H9 (cell line): ENCODE data around the gene PCBP1. TPM values are rescaled to one million over a fixed set of nuclear protein-coding genes. Genes with fewer than 3 reads are reported as not detected.

Experiments used
- DNase-seq: peaks from one replicate; pipeline ENCODE4 v3.0.0-alpha.2; 2017
- H2AFZ ChIP-seq: one replicate; pipeline ENCODE4 v1.6.1; 2013; ENCODE audit warnings: mild to moderate bottlenecking, low read length, control low read depth, moderate library complexity
- H2AK5ac ChIP-seq: 2 replicates; pipeline ENCODE4 v1.6.1; 2013; ENCODE audit warnings: low read length, control low read depth, mixed read lengths; ENCODE audit not compliant: insufficient read length
- H2BK120ac ChIP-seq: one replicate; pipeline ENCODE4 v1.6.1; 2013; ENCODE audit warnings: low read depth, mild to moderate bottlenecking, low read length, control low read depth, inconsistent platforms; ENCODE audit not compliant: poor library complexity, severe bottlenecking
- H2BK12ac ChIP-seq: 2 replicates; pipeline ENCODE4 v1.6.1; 2013; ENCODE audit warnings: low read length, control low read depth, mixed read lengths, low read depth; ENCODE audit not compliant: insufficient read length
- H2BK15ac ChIP-seq: 2 replicates; pipeline ENCODE4 v1.6.1; 2013; ENCODE audit warnings: low read depth, low read length, control low read depth
- H2BK20ac ChIP-seq: one replicate; pipeline ENCODE4 v1.6.1; 2013; ENCODE audit warnings: low read depth, mild to moderate bottlenecking, low read length, control low read depth, inconsistent platforms; ENCODE audit not compliant: poor library complexity, severe bottlenecking
- H2BK5ac ChIP-seq: 2 replicates; pipeline ENCODE4 v1.6.1; 2013; ENCODE audit warnings: low read length, control low read depth, mixed read lengths; ENCODE audit not compliant: insufficient read length
- H3K14ac ChIP-seq: 2 replicates; pipeline ENCODE4 v1.6.1; 2013; ENCODE audit warnings: low read length, control low read depth; ENCODE audit not compliant: insufficient read depth
- H3K18ac ChIP-seq: 2 replicates; pipeline ENCODE4 v1.6.1; 2013; ENCODE audit warnings: low read depth, mild to moderate bottlenecking, mixed read lengths, low read length, control low read depth; ENCODE audit not compliant: insufficient read length
- H3K23ac ChIP-seq: 2 replicates; pipeline ENCODE4 v1.6.1; 2013; ENCODE audit warnings: low read length, control low read depth, mixed read lengths, low read depth; ENCODE audit not compliant: insufficient read length
- H3K23me2 ChIP-seq: 2 replicates; pipeline ENCODE4 v1.6.1; 2013; ENCODE audit warnings: low read depth, mild to moderate bottlenecking, mixed read lengths, low read length, control low read depth; ENCODE audit not compliant: insufficient read length, poor library complexity, severe bottlenecking
- H3K27ac ChIP-seq: 2 replicates; pipeline ENCODE4 v1.5.1; 2013; ENCODE audit warnings: low read length, control low read depth, mixed read lengths, low read depth; ENCODE audit not compliant: insufficient read length
- H3K27me3 ChIP-seq: 2 replicates; pipeline ENCODE4 v1.6.1; 2013; ENCODE audit warnings: low read length, control low read depth, inconsistent platforms; ENCODE audit not compliant: insufficient read depth
- H3K4ac ChIP-seq: 2 replicates; pipeline ENCODE4 v1.6.1; 2013; ENCODE audit warnings: low read depth, mild to moderate bottlenecking, control low read depth, inconsistent platforms, low read length, moderate library complexity
- H3K4me1 ChIP-seq: 2 replicates; pipeline ENCODE4 v1.6.1; 2013; ENCODE audit warnings: low read length, control low read depth, inconsistent platforms; ENCODE audit not compliant: insufficient read depth
- H3K4me2 ChIP-seq: 2 replicates; pipeline ENCODE4 v1.6.1; 2013; ENCODE audit warnings: low read length, control low read depth, mixed read lengths; ENCODE audit not compliant: insufficient read length, insufficient read depth
- H3K56ac ChIP-seq: 2 replicates; pipeline ENCODE4 v1.6.1; 2013; ENCODE audit warnings: low read depth, mild to moderate bottlenecking, mixed read lengths, low read length, control low read depth; ENCODE audit not compliant: insufficient read length
- H3K79me1 ChIP-seq: 2 replicates; pipeline ENCODE4 v1.6.1; 2013; ENCODE audit warnings: low read depth, mild to moderate bottlenecking, moderate library complexity, low read length, control low read depth, inconsistent platforms; ENCODE audit not compliant: insufficient read depth, poor library complexity, severe bottlenecking
- H3K79me2 ChIP-seq: 2 replicates; pipeline ENCODE4 v1.6.1; 2013; ENCODE audit warnings: low read length, control low read depth, inconsistent platforms; ENCODE audit not compliant: insufficient read depth
- H3K9ac ChIP-seq: 2 replicates; pipeline ENCODE4 v1.6.1; 2013; ENCODE audit warnings: low read length, control low read depth, mixed read lengths; ENCODE audit not compliant: insufficient read length; ENCODE audit errors: extremely low read depth
- H3K9me3 ChIP-seq: one replicate; pipeline ENCODE4 v1.6.1; 2013; ENCODE audit warnings: low read depth, low read length, inconsistent platforms; ENCODE audit not compliant: control insufficient read depth
- H3T11ph ChIP-seq: one replicate; pipeline ENCODE4 v1.6.1; 2013; ENCODE audit warnings: mild to moderate bottlenecking, low read length, control low read depth, inconsistent platforms
- H4K20me1 ChIP-seq: one replicate; pipeline ENCODE4 v1.6.1; 2013; ENCODE audit not compliant: control insufficient read depth, insufficient read length, insufficient read depth
- H4K5ac ChIP-seq: 2 replicates; pipeline ENCODE4 v1.6.1; 2013; ENCODE audit warnings: low read depth, mild to moderate bottlenecking, mixed read lengths, low read length, control low read depth; ENCODE audit not compliant: insufficient read length
- H4K8ac ChIP-seq: replicated peaks from 2 replicates; pipeline ENCODE4 v1.6.1; 2013; ENCODE audit warnings: low read length, control low read depth, mixed read lengths, low read depth; ENCODE audit not compliant: insufficient read length
- H4K91ac ChIP-seq: 2 replicates; pipeline ENCODE4 v1.6.1; 2013; ENCODE audit warnings: low read depth, mild to moderate bottlenecking, moderate library complexity, mixed read lengths, low read length, control low read depth; ENCODE audit not compliant: insufficient read length
- H3K27ac Mint-ChIP-seq, 3 experiments: 2 replicates in 2 of 3; 3 replicates in 1 of 3; pipeline ENCODE4 v1.8.0; 2020 to 2021; ENCODE audit warnings: mixed read lengths in 3 of 3, mild to moderate bottlenecking in 1 of 3, moderate library complexity in 1 of 3
- H3K27me3 Mint-ChIP-seq: 2 replicates; pipeline ENCODE4 v1.8.0; 2021; ENCODE audit warnings: low read depth, mild to moderate bottlenecking, moderate library complexity, mixed read lengths
- H3K36me3 Mint-ChIP-seq, 3 experiments: 2 replicates in 2 of 3; 3 replicates in 1 of 3; pipeline ENCODE4 v1.8.0; 2020 to 2021; ENCODE audit warnings: low read depth in 3 of 3, mixed read lengths in 3 of 3; ENCODE audit not compliant: insufficient read depth in 1 of 3
- H3K4me1 Mint-ChIP-seq, 2 experiments: 2 replicates each; pipeline ENCODE4 v1.8.0; 2020; ENCODE audit warnings: mixed read lengths in 2 of 2
- H3K4me3 Mint-ChIP-seq, 2 experiments: 2 replicates in 1 of 2; 3 replicates in 1 of 2; pipeline ENCODE4 v1.8.0; 2020 to 2021; ENCODE audit warnings: mild to moderate bottlenecking in 2 of 2, mixed read lengths in 2 of 2, moderate library complexity in 1 of 2
- H3K9me3 Mint-ChIP-seq, 2 experiments: 2 replicates in 1 of 2; 3 replicates in 1 of 2; pipeline ENCODE4 v1.8.0; 2020; ENCODE audit warnings: mild to moderate bottlenecking in 2 of 2, mixed read lengths in 2 of 2, moderate library complexity in 1 of 2
- WGBS: extraction: QIAGEN DNeasy Blood & Tissue Kit; methylation state at CpG from one replicate; pipeline ENCODE4 v1.1.7; 2013; ENCODE audit warnings: missing lambda C conversion rate, low lambda C conversion rate, mixed read lengths; ENCODE audit not compliant: insufficient read length; ENCODE audit errors: extremely low coverage; 5-methylcytosine and 5-hydroxymethylcytosine counted together
- total RNA-seq: library from RNA; stranded (reverse); gene quantifications from 2 replicates; pipeline ENCODE4 v1.2.1, GENCODE V29; 2021
- TF ChIP-seq, protein P1 (sequence below): fragments of 200-600 bp; sonication (generic); conservative IDR thresholded peaks from 3 replicates; pipeline ENCODE4 v1.8.0; 2021; ENCODE audit warnings: antibody characterized with exemption, mild to moderate bottlenecking

PCBP1 gene
- total RNA-seq, 1 experiment from 2014 or later: 457 TPM

DNA sequence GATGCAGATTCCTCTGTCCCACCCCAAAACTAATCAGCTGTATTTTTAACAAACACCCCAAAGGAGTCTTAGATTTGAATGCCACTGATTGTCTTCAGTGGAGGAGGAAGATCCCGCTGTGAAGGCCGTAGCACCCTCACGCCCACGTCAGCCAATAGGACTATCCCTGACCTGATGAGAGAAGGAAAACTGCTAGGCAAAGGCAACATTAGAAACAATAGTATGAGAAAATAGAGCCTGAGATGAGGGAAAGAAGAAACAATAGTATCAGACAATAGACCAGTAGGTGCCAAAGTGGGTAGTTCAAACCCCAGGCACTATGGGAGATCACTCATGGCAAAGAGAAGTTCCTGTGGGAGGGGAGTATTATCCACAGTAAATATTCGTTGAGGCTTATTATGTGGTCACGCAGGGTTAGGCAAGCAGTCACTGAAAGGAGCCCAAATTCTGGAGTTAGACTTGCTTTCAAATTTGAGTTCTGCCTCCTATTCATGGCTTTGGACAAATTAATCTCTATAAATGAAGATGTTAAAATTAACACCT lies 2.8 kb downstream of the PCBP1 start:
- H3K36me3 Mint-ChIP-seq: peaks cover 19 to 21% (median 20%) of the 10 kb centered on the region in 3 experiments
- H3K4me3 Mint-ChIP-seq: peak overlapping the region; percentile 98 to 99
- Histone ChIP-seq H3K79me1 (no peaks in the 10 kb centered on the region), H3K27me3 (no peaks in the 10 kb centered on the region), H2BK5ac (no peak overlapping the region), H3K14ac (no peak overlapping the region), H3K79me2 (peaks cover 9% of the 10 kb centered on the region; the same call in 1 of the 2 replicates), H3K9me3 (no peaks in the 10 kb centered on the region), H3T11ph (no peak overlapping the region), H3K4me1 (peaks cover 3% of the 10 kb centered on the region), H3K9ac (no peak overlapping the region), H2BK120ac (no peak overlapping the region), H4K91ac (no peak overlapping the region), H4K8ac (no peak overlapping the region), H2BK12ac (no peak overlapping the region), H3K4me2 (peak overlapping the region; percentile 67), H2BK20ac (no peak overlapping the region), H3K23me2 (peaks cover 22% of the 10 kb centered on the region), H4K20me1 (no peaks in the 10 kb centered on the region), H3K23ac (no peak overlapping the region), H4K5ac (no peak overlapping the region), H2AK5ac (no peak overlapping the region), H2BK15ac (no peak overlapping the region), H3K56ac (no peak overlapping the region), H3K27ac (no peak overlapping the region), H3K18ac (no peak overlapping the region), H3K4ac (no peak overlapping the region), H2AFZ (no peak overlapping the region)
- peaks cover 3 to 12% of the 10 kb centered on the region in 2 experiments; a peak in 4 of 5 replicates for H3K9me3 Mint-ChIP-seq
- H3K4me1 Mint-ChIP-seq: peaks cover 26 to 28% of the 10 kb centered on the region in 2 experiments
- TF ChIP-seq, protein P1, sequence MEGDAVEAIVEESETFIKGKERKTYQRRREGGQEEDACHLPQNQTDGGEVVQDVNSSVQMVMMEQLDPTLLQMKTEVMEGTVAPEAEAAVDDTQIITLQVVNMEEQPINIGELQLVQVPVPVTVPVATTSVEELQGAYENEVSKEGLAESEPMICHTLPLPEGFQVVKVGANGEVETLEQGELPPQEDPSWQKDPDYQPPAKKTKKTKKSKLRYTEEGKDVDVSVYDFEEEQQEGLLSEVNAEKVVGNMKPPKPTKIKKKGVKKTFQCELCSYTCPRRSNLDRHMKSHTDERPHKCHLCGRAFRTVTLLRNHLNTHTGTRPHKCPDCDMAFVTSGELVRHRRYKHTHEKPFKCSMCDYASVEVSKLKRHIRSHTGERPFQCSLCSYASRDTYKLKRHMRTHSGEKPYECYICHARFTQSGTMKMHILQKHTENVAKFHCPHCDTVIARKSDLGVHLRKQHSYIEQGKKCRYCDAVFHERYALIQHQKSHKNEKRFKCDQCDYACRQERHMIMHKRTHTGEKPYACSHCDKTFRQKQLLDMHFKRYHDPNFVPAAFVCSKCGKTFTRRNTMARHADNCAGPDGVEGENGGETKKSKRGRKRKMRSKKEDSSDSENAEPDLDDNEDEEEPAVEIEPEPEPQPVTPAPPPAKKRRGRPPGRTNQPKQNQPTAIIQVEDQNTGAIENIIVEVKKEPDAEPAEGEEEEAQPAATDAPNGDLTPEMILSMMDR: no peak
- peaks cover 4% of the 10 kb centered on the region for H3K27me3 Mint-ChIP-seq
- WGBS: no CpG with 5 or more reads among the region's 6 CpGs
- peak overlapping the region; percentile 99 to 100 (median 100); a peak in 6 of 7 replicates for H3K27ac Mint-ChIP-seq
- no peak for DNase-seq
